Sigmoid colon (tissue), 3 donors: ENCODE measurements around the gene CCDC59.

ENCODE experiments used
- CTCF ChIP-seq, 4 experiments: fragments of 450-650 bp in 3 of 4; fragments of 200-600 bp in 1 of 4; IDR thresholded peaks; one replicate each; pipeline ENCODE4 v1.5.1; 2016 to 2019; ENCODE audit warnings: antibody characterized with exemption in 4 of 4, mild to moderate bottlenecking in 3 of 4, moderate library complexity in 2 of 4
- POLR2A ChIP-seq, 2 donors: fragments of 450-650 bp; IDR thresholded peaks; one replicate each; pipeline ENCODE4 v1.6.1; 2016; ENCODE audit warnings: antibody characterized with exemption in 2 of 2, mild to moderate bottlenecking in 2 of 2, moderate library complexity in 2 of 2

GRCh38 chr12:82329508-82329907 is 28.7 kb downstream of the CCDC59 start:
- TF ChIP-seq CTCF (IDR thresholded peaks at IDR 0.05) (no peak), POLR2A (IDR thresholded peaks at IDR 0.05) (no peak)
